ENCODE results near the gene ZNF511.
"Not testable (repeated sequence)": the region's sequence is repeated elsewhere in the genome, so short reads cannot be mapped to it uniquely, and the experiment has no call there.

The ZNF511 gene

GRCh38 chr10:133309720-133310398 lies 1.1 kb downstream of the ZNF511 start:
- peak in 1 of 42 donors; percentile 16 for DNase-seq
- intact Hi-C loops (cut with DNase I), result no loop called here

- intact Hi-C loops (cut with DNase I), result no loop called here
- DNase-seq, result no peak
These were observed 1.7 kb downstream of the ZNF511 start for GRCh38 chr10:133310399-133310755.

GRCh38 chr10:133310789-133311188 lies 2.1 kb downstream of the ZNF511 start:
- no peak for DNase-seq
- intact Hi-C loops (cut with DNase I), result no loop called here

- intact Hi-C loops (cut with DNase I), result no loop called here
- no peak for DNase-seq
These were observed 2.9 kb downstream of the ZNF511 start for GRCh38 chr10:133311570-133311969.

GRCh38 chr10:133312016-133312768 lies 3.5 kb downstream of the ZNF511 start:
- intact Hi-C loops (cut with DNase I), result no loop called here
- no peak for DNase-seq

GRCh38 chr10:133312769-133313145 lies 4.0 kb downstream of the ZNF511 start:
- no peak for DNase-seq
- intact Hi-C loops (cut with DNase I), result no loop called here

GRCh38 chr10:133313192-133313591 lies 4.5 kb downstream of the ZNF511 start:
- intact Hi-C loops (cut with DNase I), result no loop called here

GRCh38 chr10:133314911-133315310 lies 6.2 kb downstream of the ZNF511 start:
- intact Hi-C loops (cut with DNase I), result no loop called here

More at GRCh38 chr10:133313192-133313591, 4.5 kb downstream of the ZNF511 start:
- DNase-seq, result no peak

GRCh38 chr10:133315847-133316246 lies 7.1 kb downstream of the ZNF511 start:
- intact Hi-C loops (cut with DNase I), result no loop called here
- DNase-seq, result no peak

More at GRCh38 chr10:133314911-133315310, 6.2 kb downstream of the ZNF511 start:
- DNase-seq, result no peak

- intact Hi-C loops (cut with DNase I), result no loop called here
These were observed 7.6 kb downstream of the ZNF511 start for GRCh38 chr10:133316266-133316665.

GRCh38 chr10:133316732-133317131 lies 8.0 kb downstream of the ZNF511 start:
- no peak for DNase-seq
- intact Hi-C loops (cut with DNase I), result no loop called here

More at GRCh38 chr10:133316266-133316665, 7.6 kb downstream of the ZNF511 start:
- no peak for DNase-seq

- intact Hi-C loops (cut with DNase I), result no loop called here
- DNase-seq, result peak in 39 of 42 donors; percentile 31 to 85 (median 65)
These were observed 9.9 kb downstream of the ZNF511 start for GRCh38 chr10:133318494-133319127.

- DNase-seq; intact Hi-C loops (cut with DNase I): not testable (repeated sequence)
These were observed 12.2 kb downstream of the ZNF511 start for GRCh38 chr10:133320852-133321422.

GRCh38 chr10:133322064-133322709 lies 13.5 kb downstream of the ZNF511 start:
- intact Hi-C loops (cut with DNase I), result not testable (repeated sequence)

GRCh38 chr10:133324198-133324792 lies 15.6 kb downstream of the ZNF511 start:
- intact Hi-C loops (cut with DNase I), result no loop called here
- DNase-seq, result peak in 40 of 42 donors; percentile 29 to 86 (median 68)

More at GRCh38 chr10:133322064-133322709, 13.5 kb downstream of the ZNF511 start:
- not testable (repeated sequence) for DNase-seq

GRCh38 chr10:133324857-133325260 lies 16.1 kb downstream of the ZNF511 start:
- no peak for DNase-seq
- intact Hi-C loops (cut with DNase I), result no loop called here

GRCh38 chr10:133325440-133326222 lies 16.9 kb downstream of the ZNF511 start:
- DNase-seq, result peak in 3 of 42 donors; percentile 23 to 32 (median 28)
- intact Hi-C loops (cut with DNase I), result no loop called here

- intact Hi-C loops (cut with DNase I), result no loop called here
- DNase-seq, result no peak
These were observed 17.5 kb downstream of the ZNF511 start for GRCh38 chr10:133326223-133326551.

Data from head of caudate nucleus (tissue), 42 donors.